ENCODE results near the gene FAM229A. TPM values are rescaled to one million over a fixed set of nuclear protein-coding genes. Genes with fewer than 3 reads are reported as not detected.
"Not testable (repeated sequence)": the region's sequence is repeated elsewhere in the genome, so short reads cannot be mapped to it uniquely, and the experiment has no call there.

Gene FAM229A
- total RNA-seq (2014; rRNA removed; shearing (Covaris generic)): 2.1 and 4.2 TPM in 2 replicates

GRCh38 chr1:32362474-32363313 is at the start of gene FAM229A, which contains the start of gene TSSK3:
TSS of gene FAM229A (minus strand) at chr1:32362485. CDS start at chr1:32362091, 394 bp downstream.
TSS of gene TSSK3 (plus strand) at chr1:32362539. CDS start at chr1:32362702, 163 bp downstream.
- H3K4me3 ChIP-seq: no peak within 1 kb of the TSS
- DNase-seq: no peak
- H3K27ac ChIP-seq: no peak within 1 kb of the TSS
- no peaks in the 10 kb centered on the region for H3K27me3 ChIP-seq
- H3K9me3 ChIP-seq (replicated peaks): no peaks in the 10 kb centered on the region
- no peaks in the 10 kb centered on the region for H3K4me1 ChIP-seq
- peaks cover 20% of the 10 kb centered on the region for H3K36me3 ChIP-seq

- Histone ChIP-seq H3K27me3 (no peaks in the 10 kb centered on the region), H3K27ac (no peak overlapping the region), H3K9me3 (replicated peaks) (no peaks in the 10 kb centered on the region), H3K36me3 (no peaks in the 10 kb centered on the region), H3K4me1 (peaks cover 5% of the 10 kb centered on the region; the same call in 1 of the 2 replicates), H3K4me3 (no peak overlapping the region)
- no peak for DNase-seq
Observed at GRCh38 chr1:32411261-32411660, 49.0 kb upstream of the FAM229A start.

- Histone ChIP-seq H3K4me3 (no peak overlapping the region), H3K27me3 (no peaks in the 10 kb centered on the region), H3K9me3 (replicated peaks) (no peaks in the 10 kb centered on the region), H3K27ac (no peak overlapping the region), H3K36me3 (no peaks in the 10 kb centered on the region), H3K4me1 (peaks cover 5% of the 10 kb centered on the region)
- no peak for DNase-seq
Observed at GRCh38 chr1:32406629-32407111, 44.4 kb upstream of the FAM229A start.

GRCh38 chr1:32405672-32406467 is 43.6 kb upstream of the FAM229A start:
- no peak for DNase-seq
- H3K4me3 ChIP-seq: no peak overlapping the region
- H3K27me3 ChIP-seq: no peaks in the 10 kb centered on the region
- H3K9me3 ChIP-seq (replicated peaks): no peaks in the 10 kb centered on the region
- no peaks in the 10 kb centered on the region for H3K36me3 ChIP-seq
- peaks cover 9% of the 10 kb centered on the region for H3K4me1 ChIP-seq
- no peak overlapping the region for H3K27ac ChIP-seq

- Histone ChIP-seq H3K27ac (no peak overlapping the region), H3K36me3 (no peaks in the 10 kb centered on the region), H3K4me3 (no peak overlapping the region), H3K4me1 (peaks cover 9% of the 10 kb centered on the region), H3K27me3 (no peaks in the 10 kb centered on the region), H3K9me3 (replicated peaks) (no peaks in the 10 kb centered on the region)
- DNase-seq: no peak
Observed at GRCh38 chr1:32404946-32405345, 42.7 kb upstream of the FAM229A start.

GRCh38 chr1:32400876-32401631 is 38.8 kb upstream of the FAM229A start:
- no peaks in the 10 kb centered on the region for H3K27me3 ChIP-seq

GRCh38 chr1:32399843-32400242 is 37.6 kb upstream of the FAM229A start:
- Histone ChIP-seq H3K36me3 (no peaks in the 10 kb centered on the region), H3K9me3 (replicated peaks) (no peaks in the 10 kb centered on the region), H3K4me1 (peaks cover 3% of the 10 kb centered on the region), H3K4me3 (no peak overlapping the region), H3K27me3 (no peaks in the 10 kb centered on the region), H3K27ac (no peak overlapping the region)
- no peak for DNase-seq

More at GRCh38 chr1:32400876-32401631, 38.8 kb upstream of the FAM229A start:
- no peaks in the 10 kb centered on the region for H3K9me3 ChIP-seq (replicated peaks)
- no peaks in the 10 kb centered on the region for H3K36me3 ChIP-seq
- no peak overlapping the region for H3K27ac ChIP-seq
- no peak overlapping the region for H3K4me3 ChIP-seq
- peak; percentile 88 to 94 for DNase-seq
- peaks cover 7% of the 10 kb centered on the region for H3K4me1 ChIP-seq

GRCh38 chr1:32398401-32398800 is 36.1 kb upstream of the FAM229A start:
- H3K36me3 ChIP-seq: no peaks in the 10 kb centered on the region
- peaks cover 5% of the 10 kb centered on the region for H3K4me1 ChIP-seq
- no peak overlapping the region for H3K27ac ChIP-seq
- H3K9me3 ChIP-seq (replicated peaks): no peaks in the 10 kb centered on the region
- no peaks in the 10 kb centered on the region for H3K27me3 ChIP-seq
- DNase-seq: no peak
- no peak overlapping the region for H3K4me3 ChIP-seq

- H3K4me3 ChIP-seq; H3K27ac ChIP-seq; H3K4me1 ChIP-seq; DNase-seq; H3K27me3 ChIP-seq; H3K36me3 ChIP-seq; H3K9me3 ChIP-seq (replicated peaks): not testable (repeated sequence)
Observed at GRCh38 chr1:32396524-32396923, 34.2 kb upstream of the FAM229A start.

- H3K27me3 ChIP-seq: no peaks in the 10 kb centered on the region
- peaks cover 6% of the 10 kb centered on the region; the same call in 1 of the 2 replicates for H3K4me1 ChIP-seq
- peak overlapping the region; percentile 84 for H3K4me3 ChIP-seq
- peak overlapping the region; percentile 77 for H3K27ac ChIP-seq
- H3K9me3 ChIP-seq (replicated peaks): no peaks in the 10 kb centered on the region
- no peaks in the 10 kb centered on the region for H3K36me3 ChIP-seq
- no peak for DNase-seq
Observed at GRCh38 chr1:32394890-32395432, 32.7 kb upstream of the FAM229A start.

GRCh38 chr1:32394141-32394889 is 32.0 kb upstream of the FAM229A start, which contains the start of gene BSDC1:
TSS of gene BSDC1 (minus strand) at chr1:32394441. CDS start at chr1:32394414, 27 bp downstream.
- Histone ChIP-seq H3K9me3 (replicated peaks) (no peaks in the 10 kb centered on the region), H3K4me3 (peak within 1 kb of the TSS; percentile 84), H3K36me3 (no peaks in the 10 kb centered on the region), H3K27ac (peak within 1 kb of the TSS; percentile 77), H3K27me3 (no peaks in the 10 kb centered on the region), H3K4me1 (peaks cover 6% of the 10 kb centered on the region; the same call in 1 of the 2 replicates)
- peak; percentile 99 to 100 for DNase-seq

- Histone ChIP-seq H3K4me1 (peaks cover 6% of the 10 kb centered on the region; the same call in 1 of the 2 replicates), H3K4me3 (peak overlapping the region; percentile 84), H3K36me3 (no peaks in the 10 kb centered on the region), H3K27ac (peak overlapping the region; percentile 77), H3K9me3 (replicated peaks) (no peaks in the 10 kb centered on the region), H3K27me3 (no peaks in the 10 kb centered on the region)
- DNase-seq: no peak
Observed at GRCh38 chr1:32393832-32394140, 31.5 kb upstream of the FAM229A start.

GRCh38 chr1:32393136-32393535 is 30.9 kb upstream of the FAM229A start:
- H3K27me3 ChIP-seq: no peaks in the 10 kb centered on the region
- DNase-seq: no peak
- H3K9me3 ChIP-seq (replicated peaks): no peaks in the 10 kb centered on the region
- peaks cover 6% of the 10 kb centered on the region; the same call in 1 of the 2 replicates for H3K4me1 ChIP-seq
- no peaks in the 10 kb centered on the region for H3K36me3 ChIP-seq
- no peak overlapping the region for H3K27ac ChIP-seq
- H3K4me3 ChIP-seq: peak overlapping the region; percentile 84
